Measurements from ENCODE around the gene HS2ST1. TPM values are rescaled to one million over a fixed set of nuclear protein-coding genes. Genes with fewer than 3 reads are reported as not detected.

Gene HS2ST1
- total RNA-seq, 1 experiment from 2014 or later: 35.0 TPM

DNA sequence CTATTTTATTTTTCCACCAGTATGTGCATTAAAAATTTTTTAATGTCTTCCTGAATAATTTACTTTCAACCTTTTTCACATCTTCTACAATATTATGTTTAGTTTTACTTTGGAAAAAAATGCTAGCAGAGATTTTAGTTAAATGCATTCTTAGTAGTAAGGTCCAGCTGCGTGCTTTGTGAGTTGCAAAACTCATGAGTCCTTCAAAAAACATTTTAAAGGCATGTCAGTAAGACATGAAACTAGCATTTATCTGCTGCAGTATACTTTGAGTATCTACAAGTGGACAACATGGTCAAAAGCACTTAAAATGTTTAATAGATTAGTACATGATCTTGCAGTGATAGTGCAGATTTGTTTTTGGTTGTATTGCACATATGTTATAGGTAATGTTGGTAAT lies 139.0 kb downstream of the HS2ST1 start:
- no peak for TF ChIP-seq EZH2 (IDR thresholded peaks at IDR 0.05; ENCODE audit: low read depth)
- TF ChIP-seq, protein P1, sequence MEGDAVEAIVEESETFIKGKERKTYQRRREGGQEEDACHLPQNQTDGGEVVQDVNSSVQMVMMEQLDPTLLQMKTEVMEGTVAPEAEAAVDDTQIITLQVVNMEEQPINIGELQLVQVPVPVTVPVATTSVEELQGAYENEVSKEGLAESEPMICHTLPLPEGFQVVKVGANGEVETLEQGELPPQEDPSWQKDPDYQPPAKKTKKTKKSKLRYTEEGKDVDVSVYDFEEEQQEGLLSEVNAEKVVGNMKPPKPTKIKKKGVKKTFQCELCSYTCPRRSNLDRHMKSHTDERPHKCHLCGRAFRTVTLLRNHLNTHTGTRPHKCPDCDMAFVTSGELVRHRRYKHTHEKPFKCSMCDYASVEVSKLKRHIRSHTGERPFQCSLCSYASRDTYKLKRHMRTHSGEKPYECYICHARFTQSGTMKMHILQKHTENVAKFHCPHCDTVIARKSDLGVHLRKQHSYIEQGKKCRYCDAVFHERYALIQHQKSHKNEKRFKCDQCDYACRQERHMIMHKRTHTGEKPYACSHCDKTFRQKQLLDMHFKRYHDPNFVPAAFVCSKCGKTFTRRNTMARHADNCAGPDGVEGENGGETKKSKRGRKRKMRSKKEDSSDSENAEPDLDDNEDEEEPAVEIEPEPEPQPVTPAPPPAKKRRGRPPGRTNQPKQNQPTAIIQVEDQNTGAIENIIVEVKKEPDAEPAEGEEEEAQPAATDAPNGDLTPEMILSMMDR (conservative IDR thresholded peaks at IDR 0.05): no peak
- Histone ChIP-seq H3K4me1 (replicated peaks; ENCODE audit: insufficient read depth) (no peaks in the 10 kb centered on the region), H4K20me1 (ENCODE audit: insufficient read depth) (no peaks in the 10 kb centered on the region), H2AFZ (no peak overlapping the region), H3K4me2 (no peak overlapping the region), H3F3A (ENCODE audit: insufficient read depth, low read depth) (no peaks in the 10 kb centered on the region), H3K36me3 (ENCODE audit: low read depth) (no peaks in the 10 kb centered on the region), H3K79me2 (ENCODE audit: low read depth) (no peaks in the 10 kb centered on the region), H3K27me3 (ENCODE audit: insufficient read depth, low read depth) (no peaks in the 10 kb centered on the region), H3K9me2 (ENCODE audit: insufficient read depth) (no peaks in the 10 kb centered on the region), H3K27ac (no peak overlapping the region), H3K9me3 (ENCODE audit: insufficient read depth, low read depth) (no peaks in the 10 kb centered on the region), H3K4me3 (no peak overlapping the region)
- POLR2A ChIA-PET (ENCODE audit: unreplicated experiment): no interaction called here
- intact Hi-C loops (cut with micrococcal nuclease; ENCODE audit: unreplicated experiment): no loop called here
- CTCF ChIA-PET: no interaction called here
- no TSS peak for BruUV-seq (replicated peaks)
- no peak for DNase-seq

DNA sequence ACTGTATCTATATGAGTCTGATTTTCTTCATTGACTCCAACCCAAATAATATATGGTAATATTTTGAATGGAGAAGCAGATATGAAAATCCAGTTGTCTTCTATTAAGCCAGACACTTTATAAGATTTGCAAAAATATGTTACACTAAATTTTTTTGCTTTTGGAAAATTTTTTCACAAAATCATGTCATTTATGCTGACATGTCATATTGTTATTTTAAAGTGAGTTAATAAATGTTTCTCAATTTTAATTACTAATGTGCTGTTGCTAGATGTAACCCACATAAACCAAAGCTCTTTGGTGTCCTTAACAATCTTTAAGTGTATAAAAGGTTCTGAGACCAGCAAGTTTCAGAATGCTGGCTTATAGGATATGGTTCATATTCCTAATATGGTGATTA lies 142.5 kb downstream of the HS2ST1 start:
- Histone ChIP-seq H3K9me2 (ENCODE audit: insufficient read depth) (no peaks in the 10 kb centered on the region), H3K36me3 (ENCODE audit: low read depth) (no peaks in the 10 kb centered on the region), H3K4me3 (no peak overlapping the region), H3K4me2 (no peak overlapping the region), H2AFZ (no peak overlapping the region), H3K27ac (no peak overlapping the region), H3F3A (ENCODE audit: insufficient read depth, low read depth) (no peaks in the 10 kb centered on the region), H3K79me2 (ENCODE audit: low read depth) (no peaks in the 10 kb centered on the region), H3K4me1 (replicated peaks; ENCODE audit: insufficient read depth) (0 out of 2 replicates have a peak, but pooled peaks cover 5% of the 10 kb centered on the region), H3K9me3 (ENCODE audit: insufficient read depth, low read depth) (no peaks in the 10 kb centered on the region), H3K27me3 (ENCODE audit: insufficient read depth, low read depth) (no peaks in the 10 kb centered on the region), H4K20me1 (ENCODE audit: insufficient read depth) (no peaks in the 10 kb centered on the region)
- no TSS peak for BruUV-seq (replicated peaks)
- DNase-seq: no peak
- TF ChIP-seq, protein P1 (conservative IDR thresholded peaks at IDR 0.05): no peak
- no peak for TF ChIP-seq EZH2 (IDR thresholded peaks at IDR 0.05; ENCODE audit: low read depth)
- POLR2A ChIA-PET (ENCODE audit: unreplicated experiment): no interaction called here
- CTCF ChIA-PET: no interaction called here
- intact Hi-C loops (cut with micrococcal nuclease; ENCODE audit: unreplicated experiment): no loop called here

DNA sequence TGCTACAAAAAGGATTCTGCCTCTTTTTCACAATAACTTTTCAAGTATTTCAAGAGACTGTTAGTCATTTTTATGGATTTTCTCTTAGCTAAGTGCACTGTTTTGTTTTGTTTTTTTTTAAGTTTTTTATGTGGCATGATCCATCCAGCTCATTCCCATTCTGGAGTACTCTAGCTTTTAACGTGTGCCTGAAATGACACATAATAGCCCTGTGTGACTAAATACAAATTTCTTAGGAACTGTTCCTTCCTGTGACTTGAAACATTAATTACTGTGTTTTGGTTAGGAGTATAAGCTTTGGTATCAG lies 143.9 kb downstream of the HS2ST1 start:
- Histone ChIP-seq H3K36me3 (ENCODE audit: low read depth) (no peaks in the 10 kb centered on the region), H3K27me3 (ENCODE audit: insufficient read depth, low read depth) (no peaks in the 10 kb centered on the region), H3K4me3 (no peak overlapping the region), H3K4me2 (no peak overlapping the region), H3F3A (ENCODE audit: insufficient read depth, low read depth) (no peaks in the 10 kb centered on the region), H3K4me1 (replicated peaks; ENCODE audit: insufficient read depth) (0 out of 2 replicates have a peak, but pooled peaks cover 6% of the 10 kb centered on the region), H4K20me1 (ENCODE audit: insufficient read depth) (no peaks in the 10 kb centered on the region), H3K27ac (no peak overlapping the region), H3K79me2 (ENCODE audit: low read depth) (no peaks in the 10 kb centered on the region; the same call in 1 of the 2 replicates), H3K9me3 (ENCODE audit: insufficient read depth, low read depth) (no peaks in the 10 kb centered on the region), H3K9me2 (ENCODE audit: insufficient read depth) (no peaks in the 10 kb centered on the region), H2AFZ (no peak overlapping the region)
- no TSS peak for BruUV-seq (replicated peaks)
- CTCF ChIA-PET: no interaction called here
- intact Hi-C loops (cut with micrococcal nuclease; ENCODE audit: unreplicated experiment): no loop called here
- no peak for DNase-seq
- POLR2A ChIA-PET (ENCODE audit: unreplicated experiment): no interaction called here
- TF ChIP-seq, protein P1 (conservative IDR thresholded peaks at IDR 0.05): no peak
- no peak for TF ChIP-seq EZH2 (IDR thresholded peaks at IDR 0.05; ENCODE audit: low read depth)

Data from PC-9 (cell line).